GM21423 (cell line): ENCODE measurements around the gene NCKAP5.
A peak's percentile ranks its signal among the peaks of the same experiment; 100 is the strongest.

Experiments
- ATAC-seq: cut with Tn5 transposase; IDR thresholded peaks from one replicate; pipeline ENCODE4 v1.9.1; 2021; ENCODE audit warnings: mild to moderate bottlenecking, moderate library complexity; ENCODE audit not compliant: unreplicated experiment

Gene NCKAP5

GRCh38 chr2:133409581-133410285 is 158.5 kb downstream of the NCKAP5 start:
- no peak for ATAC-seq

- ATAC-seq: no peak
Observed at GRCh38 chr2:133408671-133409070, 159.6 kb downstream of the NCKAP5 start.

- no peak for ATAC-seq
Observed at GRCh38 chr2:133407341-133407740, 160.9 kb downstream of the NCKAP5 start.

- ATAC-seq: no peak
Observed at GRCh38 chr2:133405252-133405651, 163.0 kb downstream of the NCKAP5 start.

- no peak for ATAC-seq
Observed at GRCh38 chr2:133400411-133400810, 167.9 kb downstream of the NCKAP5 start.

GRCh38 chr2:133393895-133394294 is 174.4 kb downstream of the NCKAP5 start:
- ATAC-seq: no peak

- ATAC-seq: no peak
Observed at GRCh38 chr2:133390156-133390555, 178.1 kb downstream of the NCKAP5 start.

GRCh38 chr2:133389569-133389968 is 178.7 kb downstream of the NCKAP5 start:
- no peak for ATAC-seq

- no peak for ATAC-seq
Observed at GRCh38 chr2:133382566-133382965, 185.7 kb downstream of the NCKAP5 start.

- no peak for ATAC-seq
Observed at GRCh38 chr2:133380991-133381390, 187.3 kb downstream of the NCKAP5 start.

- ATAC-seq: no peak
Observed at GRCh38 chr2:133378928-133379549, 189.2 kb downstream of the NCKAP5 start.

- no peak for ATAC-seq
Observed at GRCh38 chr2:133378386-133378785, 189.9 kb downstream of the NCKAP5 start.

GRCh38 chr2:133377599-133377998 is 190.7 kb downstream of the NCKAP5 start:
- ATAC-seq: no peak

- no peak for ATAC-seq
Observed at GRCh38 chr2:133377021-133377481, 191.2 kb downstream of the NCKAP5 start.

GRCh38 chr2:133374781-133375180 is 193.5 kb downstream of the NCKAP5 start:
- ATAC-seq: no peak

- ATAC-seq: no peak
Observed at GRCh38 chr2:133371286-133371685, 197.0 kb downstream of the NCKAP5 start.

GRCh38 chr2:133369901-133370658 is 198.2 kb downstream of the NCKAP5 start:
- no peak for ATAC-seq

- no peak for ATAC-seq
Observed at GRCh38 chr2:133365117-133365516, 203.1 kb downstream of the NCKAP5 start.

GRCh38 chr2:133364636-133365035 is 203.6 kb downstream of the NCKAP5 start:
- ATAC-seq: no peak

GRCh38 chr2:133363884-133364283 is 204.4 kb downstream of the NCKAP5 start:
- ATAC-seq: no peak

GRCh38 chr2:133362061-133362476 is 206.2 kb downstream of the NCKAP5 start:
- no peak for ATAC-seq

GRCh38 chr2:133360882-133361281 is 207.4 kb downstream of the NCKAP5 start:
- ATAC-seq: peak; percentile 84
